A673 (cell line): ENCODE data around the gene HAPLN1.

Source experiments
- EZH2 ChIP-seq: fragments of 200-600 bp; sonication (generic); IDR thresholded peaks from 2 replicates; pipeline ENCODE4 v1.6.1; 2017; ENCODE audit warnings: borderline replicate concordance, low read depth, mild to moderate bottlenecking, mixed read lengths, antibody characterized with exemption, low read length; ENCODE audit not compliant: poor library complexity, severe bottlenecking
- TF ChIP-seq, protein P1 (sequence below): fragments of 300-800, 200-600 bp; sonication (generic); conservative IDR thresholded peaks from 2 replicates; pipeline ENCODE4 v1.5.1; 2017; ENCODE audit warnings: low read depth, mild to moderate bottlenecking, antibody characterized with exemption, low read length, moderate library complexity, mixed read lengths

DNA sequence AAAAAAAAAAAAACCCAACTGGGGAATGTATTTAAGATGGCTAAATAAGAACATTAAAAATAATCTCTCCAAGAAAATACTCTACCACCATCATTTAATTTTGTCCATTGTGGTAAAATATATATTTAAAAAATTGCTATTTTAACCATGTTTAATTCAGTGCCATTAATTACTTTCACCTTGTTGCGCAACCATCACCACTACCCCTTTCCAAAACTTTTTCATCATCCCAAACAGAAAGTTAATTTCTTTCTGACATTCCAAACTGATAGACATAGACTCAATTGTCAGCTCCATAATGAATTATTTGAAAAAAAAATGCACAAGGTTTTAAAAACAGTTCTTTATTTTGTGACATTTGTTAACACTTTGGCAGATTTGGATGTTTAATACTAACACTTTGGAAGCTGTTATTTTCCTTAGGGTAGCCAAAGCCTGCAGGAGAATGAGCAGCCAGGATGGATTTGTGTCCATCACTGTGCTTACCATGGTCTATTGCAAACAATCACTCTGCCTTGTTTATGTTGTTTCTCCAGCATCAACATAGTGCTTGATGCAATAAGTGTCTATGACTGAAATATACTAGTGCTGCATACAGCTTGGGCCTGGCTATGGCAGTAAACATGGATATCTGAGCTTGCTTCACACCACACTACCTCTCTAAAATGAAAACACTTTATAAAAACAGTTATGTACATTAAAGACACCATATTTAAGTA lies 62.7 kb downstream of the HAPLN1 start:
- TF ChIP-seq, protein P1, sequence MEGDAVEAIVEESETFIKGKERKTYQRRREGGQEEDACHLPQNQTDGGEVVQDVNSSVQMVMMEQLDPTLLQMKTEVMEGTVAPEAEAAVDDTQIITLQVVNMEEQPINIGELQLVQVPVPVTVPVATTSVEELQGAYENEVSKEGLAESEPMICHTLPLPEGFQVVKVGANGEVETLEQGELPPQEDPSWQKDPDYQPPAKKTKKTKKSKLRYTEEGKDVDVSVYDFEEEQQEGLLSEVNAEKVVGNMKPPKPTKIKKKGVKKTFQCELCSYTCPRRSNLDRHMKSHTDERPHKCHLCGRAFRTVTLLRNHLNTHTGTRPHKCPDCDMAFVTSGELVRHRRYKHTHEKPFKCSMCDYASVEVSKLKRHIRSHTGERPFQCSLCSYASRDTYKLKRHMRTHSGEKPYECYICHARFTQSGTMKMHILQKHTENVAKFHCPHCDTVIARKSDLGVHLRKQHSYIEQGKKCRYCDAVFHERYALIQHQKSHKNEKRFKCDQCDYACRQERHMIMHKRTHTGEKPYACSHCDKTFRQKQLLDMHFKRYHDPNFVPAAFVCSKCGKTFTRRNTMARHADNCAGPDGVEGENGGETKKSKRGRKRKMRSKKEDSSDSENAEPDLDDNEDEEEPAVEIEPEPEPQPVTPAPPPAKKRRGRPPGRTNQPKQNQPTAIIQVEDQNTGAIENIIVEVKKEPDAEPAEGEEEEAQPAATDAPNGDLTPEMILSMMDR = no peak
- no peak for TF ChIP-seq EZH2
